ENCODE data around the gene ITGA7.

The ITGA7 gene

DNA sequence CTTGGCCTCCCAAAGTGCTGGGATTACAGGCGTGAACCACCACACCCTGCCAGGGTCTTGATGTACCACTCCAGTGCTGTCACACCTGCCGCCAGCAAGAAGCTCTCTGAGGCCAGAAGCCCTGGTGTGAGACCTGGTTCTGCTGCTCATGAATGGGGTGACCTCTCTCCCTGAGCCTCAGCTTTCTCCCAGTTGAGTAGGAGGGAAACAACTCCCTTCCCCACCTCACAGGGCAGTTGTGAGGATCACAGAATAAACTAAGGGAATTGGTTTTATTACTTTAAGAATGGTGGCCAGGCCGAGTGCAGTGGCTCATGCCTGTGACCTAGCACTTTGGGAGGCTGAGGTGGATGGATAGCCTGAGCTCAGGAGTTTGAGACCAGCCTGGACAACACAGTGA, 26.9 kb upstream of the ITGA7 start:
- no peak for TF ChIP-seq MAX (IDR thresholded peaks at IDR 0.05)
- no peak for TF ChIP-seq TAF1 (IDR thresholded peaks at IDR 0.05; ENCODE audit: low read depth)
- TF ChIP-seq CREB1 (IDR thresholded peaks at IDR 0.05; ENCODE audit: low read depth) = no peak
- no peak for TF ChIP-seq RAD21 (IDR thresholded peaks at IDR 0.05; ENCODE audit: low read depth)
- TF ChIP-seq, protein P1, sequence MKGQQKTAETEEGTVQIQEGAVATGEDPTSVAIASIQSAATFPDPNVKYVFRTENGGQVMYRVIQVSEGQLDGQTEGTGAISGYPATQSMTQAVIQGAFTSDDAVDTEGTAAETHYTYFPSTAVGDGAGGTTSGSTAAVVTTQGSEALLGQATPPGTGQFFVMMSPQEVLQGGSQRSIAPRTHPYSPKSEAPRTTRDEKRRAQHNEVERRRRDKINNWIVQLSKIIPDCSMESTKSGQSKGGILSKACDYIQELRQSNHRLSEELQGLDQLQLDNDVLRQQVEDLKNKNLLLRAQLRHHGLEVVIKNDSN (IDR thresholded peaks at IDR 0.05) = no peak
- no peak for TF ChIP-seq REST (IDR thresholded peaks at IDR 0.05; ENCODE audit: low read depth)
- no peak for TF ChIP-seq ZBTB7A (IDR thresholded peaks at IDR 0.05; ENCODE audit: low read depth)
- no peak for TF ChIP-seq TCF12 (IDR thresholded peaks at IDR 0.05; ENCODE audit: low read depth)
- no peak for TF ChIP-seq TEAD4 (IDR thresholded peaks at IDR 0.05)
- no peak for TF ChIP-seq EGR1 (IDR thresholded peaks at IDR 0.05)
- no peak for TF ChIP-seq YY1 (IDR thresholded peaks at IDR 0.05; ENCODE audit: low read depth)
- TF ChIP-seq CEBPB (IDR thresholded peaks at IDR 0.05) = no peak
- TF ChIP-seq NFIC (IDR thresholded peaks at IDR 0.05) = no peak
- TF ChIP-seq FOXM1 (IDR thresholded peaks at IDR 0.05; ENCODE audit: borderline replicate concordance, low read depth) = no peak
- TF ChIP-seq EP300 (IDR thresholded peaks at IDR 0.05; ENCODE audit: borderline replicate concordance) = no peak

GRCh38 chr12:55733858-55734257, 26.2 kb upstream of the ITGA7 start:
- TF ChIP-seq MAX (IDR thresholded peaks at IDR 0.05) (no peak), EGR1 (IDR thresholded peaks at IDR 0.05) (no peak), CREB1 (IDR thresholded peaks at IDR 0.05; ENCODE audit: low read depth) (no peak), TAF1 (IDR thresholded peaks at IDR 0.05; ENCODE audit: low read depth) (no peak)

DNA sequence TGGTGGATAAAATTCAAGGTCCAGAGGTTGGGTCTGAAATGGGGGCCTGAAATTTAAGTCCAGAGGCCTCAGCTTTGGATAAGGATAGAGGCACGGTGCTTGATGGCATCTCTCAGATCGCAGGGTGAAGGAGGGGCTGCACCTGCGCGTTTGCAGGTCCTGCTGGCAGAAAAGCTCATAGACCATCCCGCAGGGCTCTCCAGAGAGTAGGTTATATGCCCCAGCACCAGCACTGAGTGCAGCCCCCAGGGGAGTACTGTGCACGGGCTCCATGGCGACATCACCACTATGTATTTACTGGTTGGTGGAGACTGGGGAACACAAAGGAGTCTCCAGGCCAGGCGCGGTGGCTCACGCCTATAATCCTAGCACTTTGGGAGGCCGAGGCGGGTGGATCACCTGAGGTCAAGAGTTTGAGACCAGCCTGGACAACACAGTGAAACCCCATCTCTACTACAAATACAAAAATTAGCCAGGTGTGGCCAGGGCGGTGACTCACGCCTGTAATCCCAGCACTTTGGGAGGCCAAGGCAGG, 25.4 kb upstream of the ITGA7 start:
- no peak for TF ChIP-seq ZBTB7A (IDR thresholded peaks at IDR 0.05; ENCODE audit: low read depth)
- TF ChIP-seq FOXM1 (IDR thresholded peaks at IDR 0.05; ENCODE audit: borderline replicate concordance, low read depth) = no peak
- TF ChIP-seq REST (IDR thresholded peaks at IDR 0.05; ENCODE audit: low read depth) = no peak
- no peak for TF ChIP-seq CEBPB (IDR thresholded peaks at IDR 0.05)
- TF ChIP-seq TAF1 (IDR thresholded peaks at IDR 0.05; ENCODE audit: low read depth) = no peak
- TF ChIP-seq EP300 (IDR thresholded peaks at IDR 0.05; ENCODE audit: borderline replicate concordance) = no peak
- no peak for TF ChIP-seq TCF12 (IDR thresholded peaks at IDR 0.05; ENCODE audit: low read depth)
- TF ChIP-seq YY1 (IDR thresholded peaks at IDR 0.05; ENCODE audit: low read depth) = no peak
- no peak for TF ChIP-seq MAX (IDR thresholded peaks at IDR 0.05)
- TF ChIP-seq, protein P1 (IDR thresholded peaks at IDR 0.05) = no peak
- no peak for TF ChIP-seq EGR1 (IDR thresholded peaks at IDR 0.05)
- TF ChIP-seq TEAD4 (IDR thresholded peaks at IDR 0.05) = no peak
- TF ChIP-seq NFIC (IDR thresholded peaks at IDR 0.05) = no peak
- no peak for TF ChIP-seq RAD21 (IDR thresholded peaks at IDR 0.05; ENCODE audit: low read depth)
- no peak for TF ChIP-seq CREB1 (IDR thresholded peaks at IDR 0.05; ENCODE audit: low read depth)

DNA sequence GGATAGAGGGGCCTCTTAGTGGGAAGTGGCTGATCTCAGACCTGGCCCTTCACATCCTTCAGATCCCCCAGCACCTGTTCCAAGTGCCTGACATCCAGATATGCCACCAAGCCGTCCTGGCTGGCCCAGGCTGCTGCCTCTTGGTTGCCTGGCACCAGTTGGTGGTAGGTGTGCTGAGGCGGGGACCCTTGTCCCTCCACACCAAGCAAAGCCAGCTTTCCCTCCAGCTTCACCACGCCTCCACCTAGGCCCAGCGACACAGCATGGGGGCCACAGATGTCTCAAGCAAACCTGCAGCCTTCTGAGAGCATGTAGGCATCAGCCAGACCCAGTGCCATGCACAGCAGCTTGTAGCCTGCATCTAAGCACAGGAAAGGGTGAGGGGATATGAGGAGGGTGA, 24.6 kb upstream of the ITGA7 start:
- no peak for TF ChIP-seq TEAD4 (IDR thresholded peaks at IDR 0.05)
- TF ChIP-seq REST (IDR thresholded peaks at IDR 0.05; ENCODE audit: low read depth) = no peak
- no peak for TF ChIP-seq TCF12 (IDR thresholded peaks at IDR 0.05; ENCODE audit: low read depth)
- TF ChIP-seq NFIC (IDR thresholded peaks at IDR 0.05) = no peak
- no peak for TF ChIP-seq CREB1 (IDR thresholded peaks at IDR 0.05; ENCODE audit: low read depth)
- TF ChIP-seq EGR1 (IDR thresholded peaks at IDR 0.05) = no peak
- TF ChIP-seq TAF1 (IDR thresholded peaks at IDR 0.05; ENCODE audit: low read depth) = no peak
- TF ChIP-seq ZBTB7A (IDR thresholded peaks at IDR 0.05; ENCODE audit: low read depth) = no peak
- TF ChIP-seq, protein P1 (IDR thresholded peaks at IDR 0.05) = no peak
- no peak for TF ChIP-seq CEBPB (IDR thresholded peaks at IDR 0.05)
- no peak for TF ChIP-seq EP300 (IDR thresholded peaks at IDR 0.05; ENCODE audit: borderline replicate concordance)

Measured in Ishikawa (cell line).